MM.1S (cell line): ENCODE data around the gene APOC3.

Experiments
- DNase-seq: peaks from one replicate; pipeline ENCODE4 v3.0.0-alpha.2; 2015
- H2AFZ ChIP-seq: fragments of 300-600 bp; sonication (generic); 2 replicates; pipeline ENCODE4 v1.6.0; 2016; ENCODE audit warnings: antibody characterized with exemption, low read length
- H3F3A ChIP-seq: fragments of 300-600 bp; sonication (generic); 2 replicates; pipeline ENCODE4 v1.6.1; 2016; ENCODE audit warnings: mild to moderate bottlenecking, antibody characterized with exemption, low read length, moderate library complexity, mixed read lengths; ENCODE audit not compliant: insufficient read depth
- H3K27ac ChIP-seq: fragments of 300-600 bp; sonication (generic); 2 replicates; pipeline ENCODE4 v1.5.1; 2016; ENCODE audit warnings: mild to moderate bottlenecking, low read length
- H3K27me3 ChIP-seq: fragments of 300-600 bp; sonication (generic); replicated peaks from 2 replicates; pipeline ENCODE4 v1.6.0; 2016; ENCODE audit warnings: low read length; ENCODE audit not compliant: insufficient read depth
- H3K36me3 ChIP-seq: fragments of 300-600 bp; sonication (generic); replicated peaks from 2 replicates; pipeline ENCODE4 v1.6.1; 2016; ENCODE audit warnings: mild to moderate bottlenecking, low read length, mixed read lengths; ENCODE audit not compliant: insufficient read depth
- H3K4me1 ChIP-seq: fragments of 300-600 bp; sonication (generic); 2 replicates; pipeline ENCODE4 v1.6.1; 2016; ENCODE audit warnings: low read length, mixed read lengths
- H3K4me2 ChIP-seq: fragments of 300-600 bp; sonication (generic); 2 replicates; pipeline ENCODE4 v1.6.0; 2016; ENCODE audit warnings: low read depth, low read length
- H3K4me3 ChIP-seq: fragments of 300-600 bp; sonication (generic); 2 replicates; pipeline ENCODE4 v1.5.1; 2016; ENCODE audit warnings: low read length, mixed read lengths
- H3K79me2 ChIP-seq: fragments of 300-600 bp; sonication (generic); 2 replicates; pipeline ENCODE4 v1.6.1; 2016; ENCODE audit warnings: mixed run types, low read length, mixed read lengths
- H3K9ac ChIP-seq: fragments of 300-600 bp; sonication (generic); 2 replicates; pipeline ENCODE4 v1.6.1; 2016; ENCODE audit warnings: low read length, mixed read lengths
- H3K9me2 ChIP-seq: fragments of 300-600 bp; sonication (generic); replicated peaks from 2 replicates; pipeline ENCODE4 v1.6.1; 2016; ENCODE audit warnings: mild to moderate bottlenecking, low read length, mixed read lengths; ENCODE audit not compliant: insufficient read depth
- H3K9me3 ChIP-seq: fragments of 300-600 bp; sonication (generic); replicated peaks from 2 replicates; pipeline ENCODE4 v1.6.1; 2016; ENCODE audit warnings: mild to moderate bottlenecking, low read length, mixed read lengths; ENCODE audit not compliant: insufficient read depth
- H4K20me1 ChIP-seq: fragments of 300-600 bp; sonication (generic); 2 replicates; pipeline ENCODE4 v1.6.1; 2016; ENCODE audit warnings: mild to moderate bottlenecking, low read length, moderate library complexity, mixed read lengths; ENCODE audit not compliant: insufficient read depth
- CTCF ChIP-seq: fragments of 300-600 bp; sonication (generic); IDR thresholded peaks from 2 replicates; pipeline ENCODE4 v1.5.1; 2016; ENCODE audit warnings: antibody characterized with exemption, low read length, mixed read lengths
- EZH2 ChIP-seq: fragments of 300-600 bp; sonication (generic); optimal IDR thresholded peaks from 2 replicates; pipeline ENCODE3; 2017; ENCODE audit warnings: low read depth, mild to moderate bottlenecking, antibody characterized with exemption, low read length, mixed read lengths
- EZH2phosphoT487 ChIP-seq: fragments of 300-600 bp; sonication (generic); IDR thresholded peaks from 2 replicates; pipeline ENCODE4 v1.6.1; 2018; ENCODE audit warnings: antibody characterized with exemption, low read length

Gene APOC3

GRCh38 chr11:116837231-116838091, 7.8 kb downstream of the APOC3 start, which contains the start of gene APOA1:
APOA1 (minus strand) TSS chr11:116837622; CDS start chr11:116837387, 235 bp downstream.
- TF ChIP-seq CTCF (no peak), EZH2 (no peak), EZH2phosphoT487 (no peak)
- H3K9ac ChIP-seq = no peak within 1 kb of the TSS

GRCh38 chr11:116838321-116839084, 8.8 kb downstream of the APOC3 start:
- no peaks in the 10 kb centered on the region for H3K27me3 ChIP-seq
- 0 out of 2 replicates have a peak, but pooled peaks cover 6% of the 10 kb centered on the region for H3K4me1 ChIP-seq
- no peak overlapping the region for H2AFZ ChIP-seq
- no peak overlapping the region for H3K4me2 ChIP-seq
- no peaks in the 10 kb centered on the region for H3K9me2 ChIP-seq
- H3K9me3 ChIP-seq = no peaks in the 10 kb centered on the region
- DNase-seq = no peak
- H3K9ac ChIP-seq = no peak overlapping the region
- no peaks in the 10 kb centered on the region for H3F3A ChIP-seq
- H3K36me3 ChIP-seq = no peaks in the 10 kb centered on the region; the same call in 1 of the 2 replicates
- TF ChIP-seq CTCF = no peak
- TF ChIP-seq EZH2 = no peak
- no peak for TF ChIP-seq EZH2phosphoT487
- no peak overlapping the region for H3K27ac ChIP-seq
- H4K20me1 ChIP-seq = no peaks in the 10 kb centered on the region
- H3K4me3 ChIP-seq = no peak overlapping the region
- H3K79me2 ChIP-seq = no peaks in the 10 kb centered on the region

More at GRCh38 chr11:116837231-116838091, 7.8 kb downstream of the APOC3 start, which contains the start of gene APOA1:
- no peaks in the 10 kb centered on the region for H3K9me2 ChIP-seq
- no peaks in the 10 kb centered on the region for H3K27me3 ChIP-seq
- H3F3A ChIP-seq = no peaks in the 10 kb centered on the region
- H3K79me2 ChIP-seq = no peaks in the 10 kb centered on the region
- no peak within 1 kb of the TSS for H3K4me3 ChIP-seq
- H3K36me3 ChIP-seq = no peaks in the 10 kb centered on the region
- H2AFZ ChIP-seq = no peak within 1 kb of the TSS
- no peak within 1 kb of the TSS for H3K4me2 ChIP-seq
- H4K20me1 ChIP-seq = no peaks in the 10 kb centered on the region
- no peak for DNase-seq
- no peak within 1 kb of the TSS for H3K27ac ChIP-seq
- 0 out of 2 replicates have a peak, but pooled peaks cover 6% of the 10 kb centered on the region for H3K4me1 ChIP-seq
- H3K9me3 ChIP-seq = no peaks in the 10 kb centered on the region

GRCh38 chr11:116840224-116840745, 10.6 kb downstream of the APOC3 start:
- no peak overlapping the region for H3K27ac ChIP-seq
- no peak overlapping the region for H3K4me3 ChIP-seq
- no peak for DNase-seq
- no peaks in the 10 kb centered on the region; the same call in 1 of the 2 replicates for H3K36me3 ChIP-seq
- no peak overlapping the region for H3K4me2 ChIP-seq
- no peak for TF ChIP-seq EZH2phosphoT487
- 0 out of 2 replicates have a peak, but pooled peaks have one; percentile 18 for TF ChIP-seq CTCF
- no peak for TF ChIP-seq EZH2
- H4K20me1 ChIP-seq = no peaks in the 10 kb centered on the region
- H3K4me1 ChIP-seq = 0 out of 2 replicates have a peak, but pooled peaks cover 6% of the 10 kb centered on the region
- H3K27me3 ChIP-seq = no peaks in the 10 kb centered on the region
- no peaks in the 10 kb centered on the region for H3K79me2 ChIP-seq
- no peaks in the 10 kb centered on the region for H3K9me3 ChIP-seq
- no peak overlapping the region for H3K9ac ChIP-seq
- H3K9me2 ChIP-seq = no peaks in the 10 kb centered on the region
- H2AFZ ChIP-seq = no peak overlapping the region
- no peaks in the 10 kb centered on the region for H3F3A ChIP-seq
